ENCODE data around the gene RAD51AP1. TPM values are rescaled to one million over a fixed set of nuclear protein-coding genes. Genes with fewer than 3 reads are reported as not detected.
A peak's percentile ranks its signal among the peaks of the same experiment; 100 is the strongest.
"Not testable (repeated sequence)": the region's sequence is repeated elsewhere in the genome, so short reads cannot be mapped to it uniquely, and the experiment has no call there.

The RAD51AP1 gene
- total RNA-seq (2014; rRNA removed; shearing (Covaris generic)) = 55.1 and 64.6 TPM in 2 replicates

- DNase-seq (ENCODE audit: low read depth) = peak; percentile 94
These were observed at the start of gene RAD51AP1 for GRCh38 chr12:4538207-4539160. RAD51AP1 (plus strand) TSS chr12:4538890; CDS start chr12:4538940, 50 bp downstream.

DNA sequence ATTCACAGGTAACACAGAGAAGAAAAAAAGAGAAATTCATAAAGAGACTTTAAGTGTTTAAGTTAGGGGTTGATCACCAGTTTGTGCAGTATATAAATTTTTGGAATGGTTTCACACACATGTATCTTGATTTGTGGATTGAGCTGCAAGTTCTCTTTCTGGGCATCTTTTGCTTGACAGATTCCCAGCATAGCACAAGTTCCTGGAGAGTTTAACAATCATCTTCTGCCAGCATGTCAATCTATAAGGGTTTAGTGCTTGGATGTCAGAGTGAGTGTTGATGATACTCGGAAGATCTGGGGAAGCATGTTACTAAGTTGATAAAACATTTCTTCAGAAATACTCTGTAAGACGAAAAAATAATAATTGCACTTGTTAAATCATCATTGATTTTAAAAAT is 49.1 kb upstream of the RAD51AP1 start:
- DNase-seq (ENCODE audit: low read depth) = no peak

GRCh38 chr12:4490973-4491372 is 47.7 kb upstream of the RAD51AP1 start:
- DNase-seq (ENCODE audit: low read depth) = no peak

- DNase-seq (ENCODE audit: low read depth) = no peak
These were observed 42.4 kb upstream of the RAD51AP1 start for GRCh38 chr12:4496145-4496838.

GRCh38 chr12:4499186-4499585 is 39.5 kb upstream of the RAD51AP1 start:
- DNase-seq (ENCODE audit: low read depth) = no peak

- peak; percentile 56 for DNase-seq (ENCODE audit: low read depth)
These were observed 33.2 kb upstream of the RAD51AP1 start for GRCh38 chr12:4505376-4505986.

DNA sequence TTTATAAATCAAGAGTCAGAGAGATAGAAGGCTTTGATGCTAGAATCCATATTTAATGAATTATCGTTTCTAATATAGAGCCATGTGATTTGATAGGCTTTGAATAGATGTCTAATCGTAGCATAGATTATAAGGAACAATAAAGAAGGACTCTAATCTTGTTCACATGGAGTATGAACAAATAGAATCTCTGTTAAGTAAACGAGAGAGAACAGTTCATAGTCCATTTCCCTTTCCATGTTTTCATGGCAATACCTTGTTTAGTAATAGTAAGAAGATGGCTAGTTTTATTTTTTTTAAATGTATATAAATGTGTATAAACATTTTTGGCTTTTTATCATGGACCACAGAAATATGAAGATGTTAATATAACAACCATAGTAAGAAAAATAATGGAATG is 32.3 kb upstream of the RAD51AP1 start:
- no peak for DNase-seq (ENCODE audit: low read depth)

GRCh38 chr12:4506870-4507269 is 31.8 kb upstream of the RAD51AP1 start:
- peak; percentile 65 for DNase-seq (ENCODE audit: low read depth)

- DNase-seq (ENCODE audit: low read depth) = not testable (repeated sequence)
These were observed 30.2 kb upstream of the RAD51AP1 start for GRCh38 chr12:4508503-4508902.

DNA sequence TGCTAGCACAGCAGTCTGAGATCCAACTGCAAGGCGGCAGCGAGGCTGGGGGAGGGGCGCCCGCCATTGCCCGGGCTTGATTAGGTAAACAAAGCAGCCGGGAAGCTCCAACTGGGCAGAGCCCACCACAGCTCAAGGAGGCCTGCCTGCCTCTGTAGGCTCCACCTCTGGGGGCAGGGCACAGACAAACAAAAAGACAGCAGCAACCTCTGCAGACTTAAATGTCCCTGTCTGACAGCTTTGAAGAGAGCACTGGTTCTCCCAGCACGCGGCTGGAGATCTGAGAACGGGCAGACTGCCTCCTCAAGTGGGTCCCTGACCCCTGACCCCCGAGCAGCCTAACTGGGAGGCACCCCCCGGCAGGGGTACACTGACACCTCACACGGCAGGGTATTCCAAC is 29.4 kb upstream of the RAD51AP1 start:
- not testable (repeated sequence) for DNase-seq (ENCODE audit: low read depth)

DNA sequence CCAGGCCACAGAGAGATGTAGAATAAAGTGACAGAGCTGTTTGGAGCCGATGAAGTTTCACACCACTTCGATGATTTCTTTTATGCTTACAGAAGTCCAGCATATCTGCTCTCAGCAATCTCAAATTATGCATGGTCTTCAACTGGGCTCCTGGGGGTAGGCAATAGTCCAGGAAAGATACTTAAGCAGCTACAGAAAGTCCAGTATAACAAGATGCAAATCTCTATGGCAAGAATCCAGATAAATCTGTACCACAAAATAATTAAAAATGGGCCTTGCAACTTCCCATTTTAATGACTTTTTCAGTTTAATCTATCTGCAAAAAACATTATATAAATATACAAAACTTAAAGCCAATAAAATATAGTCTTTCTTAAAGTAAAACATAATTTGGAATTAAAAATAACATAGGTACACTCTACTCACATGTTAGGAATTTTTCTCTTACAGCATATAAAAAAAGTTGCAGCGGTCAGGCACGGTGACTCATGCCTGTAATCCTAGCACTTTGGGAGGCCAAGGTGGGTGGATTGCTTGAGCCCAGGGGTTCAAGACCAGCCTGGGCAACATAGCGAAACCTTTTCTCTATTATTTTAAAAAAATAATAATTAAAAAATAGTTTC is 20.5 kb upstream of the RAD51AP1 start:
- DNase-seq (ENCODE audit: low read depth) = peak; percentile 62

- not testable (repeated sequence) for DNase-seq (ENCODE audit: low read depth)
These were observed 15.2 kb upstream of the RAD51AP1 start for GRCh38 chr12:4523443-4523842.

DNA sequence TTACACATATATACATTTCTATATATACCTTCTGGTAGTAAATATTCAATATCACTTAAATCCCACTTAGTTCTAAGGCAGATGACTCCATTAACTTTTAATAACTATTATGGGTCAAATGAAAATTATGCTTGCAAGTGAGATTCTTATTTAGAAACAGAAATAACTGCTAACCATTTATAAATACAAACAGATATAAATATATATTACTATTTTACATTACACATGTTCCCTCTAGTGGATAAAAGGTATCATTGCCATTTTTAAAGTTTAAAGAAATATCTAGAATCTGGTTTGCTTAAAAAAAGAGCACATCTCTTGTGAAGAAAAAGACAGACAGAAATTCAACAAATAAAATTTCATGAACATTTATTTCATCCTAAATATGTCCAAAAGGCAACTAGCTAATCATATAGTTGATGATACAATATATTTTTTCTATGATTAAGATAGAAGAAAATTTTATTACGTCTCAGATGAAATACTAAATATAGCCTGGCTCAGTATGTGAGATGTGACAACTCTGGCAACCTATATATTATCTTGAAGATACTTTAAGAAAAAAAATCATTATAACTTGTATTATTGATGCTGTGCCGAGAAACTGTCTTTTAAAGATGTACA is 11.7 kb upstream of the RAD51AP1 start:
- DNase-seq (ENCODE audit: low read depth) = peak; percentile 13

GRCh38 chr12:4530160-4530559 is 8.5 kb upstream of the RAD51AP1 start:
- no peak for DNase-seq (ENCODE audit: low read depth)

GRCh38 chr12:4530982-4531586 is 7.6 kb upstream of the RAD51AP1 start:
- DNase-seq (ENCODE audit: low read depth) = no peak

DNA sequence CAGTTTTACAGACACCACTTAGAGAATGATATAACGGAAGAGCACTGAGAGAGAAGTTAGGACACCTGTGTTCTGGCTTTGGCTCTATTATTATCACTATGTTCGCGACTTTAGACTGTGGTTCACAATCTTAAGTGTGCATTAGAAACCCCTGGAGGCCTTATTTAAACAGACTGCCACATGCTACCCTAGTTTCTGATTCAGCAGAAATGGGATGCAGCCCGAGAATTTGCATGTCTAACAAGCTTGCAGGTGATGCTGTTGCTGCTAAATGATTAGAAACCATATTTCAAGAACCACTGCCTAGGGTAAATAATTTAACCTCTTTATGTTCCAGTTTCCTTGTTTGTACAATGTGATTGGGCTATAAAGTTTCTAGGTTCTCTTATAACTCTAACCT is 3.6 kb upstream of the RAD51AP1 start:
- DNase-seq (ENCODE audit: low read depth) = no peak

DNA sequence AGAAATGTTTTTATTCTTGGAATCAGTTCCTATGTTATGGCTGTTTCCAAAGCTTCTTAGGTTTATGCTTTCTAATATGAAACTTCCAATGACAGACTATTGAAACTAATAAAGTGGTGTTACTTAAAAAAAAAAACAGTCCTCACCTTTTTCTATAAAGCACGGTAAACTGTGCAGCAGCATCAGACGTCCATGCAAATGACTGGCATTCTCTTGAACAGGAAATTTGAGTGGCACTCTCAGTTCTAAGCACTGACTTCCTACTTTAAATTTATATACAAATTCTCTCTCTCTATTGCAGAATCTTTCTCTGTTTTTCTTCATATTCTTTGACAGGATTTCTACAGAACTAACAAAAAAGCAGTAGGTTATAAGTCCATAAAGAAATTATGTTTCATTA is 2.8 kb upstream of the RAD51AP1 start:
- no peak for DNase-seq (ENCODE audit: low read depth)

DNA sequence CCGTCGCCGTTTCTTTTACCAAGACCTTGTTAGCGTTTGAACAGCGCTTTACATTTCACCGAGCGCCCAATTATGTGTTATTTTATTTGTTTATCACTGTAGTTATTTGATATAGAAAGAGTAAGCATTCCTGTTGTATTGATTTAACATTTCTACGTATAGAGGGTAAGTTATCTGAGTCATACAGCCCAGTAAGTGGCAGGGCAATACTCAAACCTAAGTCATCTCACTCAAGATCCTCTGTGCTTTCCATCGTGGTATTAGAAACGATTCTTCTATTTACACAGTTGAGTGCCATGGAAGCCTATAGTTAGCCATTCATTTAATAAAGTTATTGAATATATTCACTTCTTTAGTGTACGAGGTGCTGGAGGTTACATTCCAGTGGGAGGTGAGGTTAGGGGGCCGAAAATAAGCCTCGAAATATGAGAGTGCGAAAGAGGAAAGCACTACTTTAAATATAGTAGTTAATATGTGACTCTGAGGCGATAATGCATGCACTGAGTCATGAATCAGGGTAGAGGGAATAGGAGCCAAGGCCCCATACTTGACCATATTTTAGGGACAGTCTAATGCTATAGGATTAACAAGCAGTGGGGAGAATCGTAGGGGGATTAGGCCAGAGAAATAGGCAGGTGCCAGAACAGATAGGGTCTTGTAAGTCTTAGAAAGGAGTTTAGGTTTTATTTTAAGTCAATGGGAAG is 629 bp downstream of the RAD51AP1 start:
- no peak for DNase-seq (ENCODE audit: low read depth)

DNA sequence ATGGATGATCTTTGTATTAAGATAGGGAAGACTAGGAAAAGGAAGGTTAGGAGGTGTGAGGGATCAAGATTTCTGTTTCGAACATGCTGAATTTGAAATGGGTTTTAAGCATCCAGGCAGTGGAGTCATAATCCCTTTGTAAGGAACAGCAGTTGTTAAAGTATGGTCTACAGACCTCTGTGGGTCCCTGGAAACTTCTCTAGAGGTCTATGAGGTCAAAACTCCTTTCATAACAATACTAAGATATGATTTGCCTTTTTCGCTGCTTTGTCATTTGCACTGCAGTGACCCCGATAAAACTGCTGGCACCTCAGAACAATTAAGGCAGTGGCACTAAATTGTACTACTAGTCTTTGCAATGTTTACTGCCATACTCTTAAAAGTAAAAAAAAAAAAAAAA is 1.5 kb downstream of the RAD51AP1 start:
- DNase-seq (ENCODE audit: low read depth) = no peak

GRCh38 chr12:4540638-4541037 is 1.9 kb downstream of the RAD51AP1 start:
- DNase-seq (ENCODE audit: low read depth) = no peak

Measured in RPMI7951 (cell line).